ENCODE measurements around the gene PRKN.
A peak's percentile ranks its signal among the peaks of the same experiment; 100 is the strongest.

PRKN gene

GRCh38 chr6:162727322-162728182, at the start of gene PRKN, which contains the start of gene PACRG:
PRKN (minus strand) TSS chr6:162727766.
PACRG (plus strand) TSS chr6:162727974.
- DNase-seq (ENCODE audit: low read depth in 2 of 2): peak; percentile 92 to 96

GRCh38 chr6:162777091-162777490, 49.5 kb upstream of the PRKN start:
- DNase-seq (ENCODE audit: low read depth in 2 of 2): no peak

- DNase-seq (ENCODE audit: low read depth in 2 of 2): no peak
Observed at GRCh38 chr6:162773996-162774395, 46.4 kb upstream of the PRKN start.

- DNase-seq (ENCODE audit: low read depth in 2 of 2): no peak
Observed at GRCh38 chr6:162772466-162772865, 44.9 kb upstream of the PRKN start.

- DNase-seq (ENCODE audit: low read depth in 2 of 2): no peak
Observed at GRCh38 chr6:162770955-162771354, 43.4 kb upstream of the PRKN start.

GRCh38 chr6:162770136-162770535, 42.6 kb upstream of the PRKN start:
- no peak for DNase-seq (ENCODE audit: low read depth in 2 of 2)

GRCh38 chr6:162753775-162754174, 26.2 kb upstream of the PRKN start:
- no peak for DNase-seq (ENCODE audit: low read depth in 2 of 2)

- no peak for DNase-seq (ENCODE audit: low read depth in 2 of 2)
Observed at GRCh38 chr6:162751211-162751859, 23.8 kb upstream of the PRKN start.

- no peak for DNase-seq (ENCODE audit: low read depth in 2 of 2)
Observed at GRCh38 chr6:162750776-162751175, 23.2 kb upstream of the PRKN start.

GRCh38 chr6:162736961-162737360, 9.4 kb upstream of the PRKN start:
- no peak for DNase-seq (ENCODE audit: low read depth in 2 of 2)

GRCh38 chr6:162733489-162733888, 5.9 kb upstream of the PRKN start:
- no peak for DNase-seq (ENCODE audit: low read depth in 2 of 2)

GRCh38 chr6:162730502-162730901, 2.9 kb upstream of the PRKN start:
- no peak for DNase-seq (ENCODE audit: low read depth in 2 of 2)

GRCh38 chr6:162728706-162729105, 1.1 kb upstream of the PRKN start:
- DNase-seq (ENCODE audit: low read depth in 2 of 2): no peak

- DNase-seq (ENCODE audit: low read depth in 2 of 2): no peak
Observed at GRCh38 chr6:162728197-162728596, 631 bp upstream of the PRKN start.

GRCh38 chr6:162726947-162727321, 632 bp downstream of the PRKN start:
- no peak for DNase-seq (ENCODE audit: low read depth in 2 of 2)

GRCh38 chr6:162722633-162723032, 4.9 kb downstream of the PRKN start:
- DNase-seq (ENCODE audit: low read depth in 2 of 2): no peak

- DNase-seq (ENCODE audit: low read depth in 2 of 2): no peak
Observed at GRCh38 chr6:162722226-162722625, 5.3 kb downstream of the PRKN start.

- DNase-seq (ENCODE audit: low read depth in 2 of 2): no peak
Observed at GRCh38 chr6:162721404-162721687, 6.2 kb downstream of the PRKN start.

GRCh38 chr6:162719528-162719927, 8.0 kb downstream of the PRKN start:
- DNase-seq (ENCODE audit: low read depth in 2 of 2): no peak

- DNase-seq (ENCODE audit: low read depth in 2 of 2): no peak
Observed at GRCh38 chr6:162715601-162716000, 12.0 kb downstream of the PRKN start.

GRCh38 chr6:162713974-162714780, 13.4 kb downstream of the PRKN start:
- no peak for DNase-seq (ENCODE audit: low read depth in 2 of 2)

- no peak for DNase-seq (ENCODE audit: low read depth in 2 of 2)
Observed at GRCh38 chr6:162712694-162713093, 14.9 kb downstream of the PRKN start.

- DNase-seq (ENCODE audit: low read depth in 2 of 2): no peak
Observed at GRCh38 chr6:162711376-162711775, 16.2 kb downstream of the PRKN start.

Data from stimulated activated CD4-positive, alpha-beta T cell treated with anti-CD3 and anti-CD28 coated beads, Interleukin-12 subunit alpha, Interleukin-12 subunit beta, amount 100 ng/mL, for 24 hours (primary cell).